HepG2 (cell line): ENCODE measurements around the gene DNASE2. TPM values are rescaled to one million over a fixed set of nuclear protein-coding genes. Genes with fewer than 3 reads are reported as not detected.

Experiments
- ARID3A ChIP-seq: IDR thresholded peaks from 2 replicates; pipeline ENCODE4 v1.6.1; 2012; ENCODE audit warnings: low read depth, low read length, improper control_type of control experiment
- ATF7-NPFF ChIP-seq: sonication (generic); formaldehyde crosslinking; IDR thresholded peaks from 2 replicates; pipeline ENCODE4 v1.8.1; 2023; ENCODE audit warnings: mild to moderate bottlenecking, low read depth, missing genetic modification reagents, moderate library complexity
- BATF2 ChIP-seq: sonication (generic); formaldehyde crosslinking; IDR thresholded peaks from 2 replicates; pipeline ENCODE4 v1.8.0; 2022; ENCODE audit warnings: mild to moderate bottlenecking, missing genetic modification reagents, moderate library complexity
- CBX5 ChIP-seq: sonication (generic); formaldehyde crosslinking; IDR thresholded peaks from 2 replicates; pipeline ENCODE4 v1.4.0; 2020; ENCODE audit warnings: missing genetic modification reagents, borderline replicate concordance
- GPBP1L1 ChIP-seq: sonication (generic); formaldehyde crosslinking; IDR thresholded peaks from 2 replicates; pipeline ENCODE4 v1.5.0; 2020; ENCODE audit warnings: mild to moderate bottlenecking, missing genetic modification reagents
- MAFF ChIP-seq: IDR thresholded peaks from 2 replicates; pipeline ENCODE4 v1.6.1; 2011; ENCODE audit warnings: low read depth, low read length, improper control_type of control experiment
- MLLT10 ChIP-seq: sonication (generic); formaldehyde crosslinking; IDR thresholded peaks from 2 replicates; pipeline ENCODE4 v1.4.0; 2020; ENCODE audit warnings: missing genetic modification reagents
- MXD4 ChIP-seq: IDR thresholded peaks from 2 replicates; pipeline ENCODE4 v1.6.1; 2016; ENCODE audit warnings: mild to moderate bottlenecking, missing biosample characterization, missing genetic modification reagents
- MXI1 ChIP-seq: IDR thresholded peaks from 3 replicates; pipeline ENCODE4 v1.6.1; 2012; ENCODE audit warnings: low read depth, low read length, inconsistent platforms, borderline replicate concordance
- MYNN ChIP-seq: sonication (generic); formaldehyde crosslinking; IDR thresholded peaks from 2 replicates; pipeline ENCODE4 v1.4.0; 2020; ENCODE audit warnings: mild to moderate bottlenecking, low read depth, missing genetic modification reagents
- NRL ChIP-seq: sonication (generic); formaldehyde crosslinking; IDR thresholded peaks from 2 replicates; pipeline ENCODE4 v1.5.0; 2020; ENCODE audit warnings: missing genetic modification reagents, mild to moderate bottlenecking, moderate library complexity, borderline replicate concordance
- PHF8 ChIP-seq: sonication (generic); formaldehyde crosslinking; IDR thresholded peaks from 2 replicates; pipeline ENCODE4 v1.5.0; 2020; ENCODE audit warnings: missing genetic modification reagents
- PPARG ChIP-seq: conservative IDR thresholded peaks from 2 replicates; pipeline ENCODE4 v1.6.1; 2016; ENCODE audit warnings: missing biosample characterization, missing genetic modification reagents
- THAP11 ChIP-seq: IDR thresholded peaks from 2 replicates; pipeline ENCODE4 v1.6.1; 2016; ENCODE audit warnings: missing biosample characterization, missing genetic modification reagents
- YY1 ChIP-seq: IDR thresholded peaks from 2 replicates; pipeline ENCODE4 v1.6.1; 2011; ENCODE audit warnings: low read length, low read depth, moderate library complexity, mild to moderate bottlenecking; ENCODE audit not compliant: insufficient read depth, insufficient replicate concordance
- ZNF720 ChIP-seq: sonication (generic); formaldehyde crosslinking; IDR thresholded peaks from 2 replicates; pipeline ENCODE4 v1.4.0; 2020; ENCODE audit warnings: missing genetic modification reagents
- ZNF777 ChIP-seq: sonication (generic); formaldehyde crosslinking; IDR thresholded peaks from 2 replicates; pipeline ENCODE4 v1.4.0; 2020; ENCODE audit warnings: missing genetic modification reagents
- ZSCAN21 ChIP-seq: sonication (generic); formaldehyde crosslinking; IDR thresholded peaks from 2 replicates; pipeline ENCODE4 v1.8.0; 2022; ENCODE audit warnings: mild to moderate bottlenecking, missing genetic modification reagents, moderate library complexity, borderline replicate concordance
- polyA plus RNA-seq, 8 experiments: library from polyadenylated mRNA; depleted of rRNA in 3 of 8; stranded (reverse) in 7 of 8; unstranded in 1 of 8; fragments of >200 nt; fragmentation: Illumina TruSeq in 4 of 8; extraction: Trizol in 4 of 8; gene quantifications; 2 replicates each; pipeline versions ENCODE4 v1.2.1 to v1.2.3, GENCODE V29; 2011 to 2016; ENCODE audit warnings: low read depth in 4 of 8, missing spikeins in 1 of 8, mixed read lengths in 1 of 8; ENCODE audit not compliant: insufficient read depth in 1 of 8
- total RNA-seq, 5 experiments: library from RNA; depleted of rRNA; stranded (reverse); fragments of >200 nt; fragmentation: Illumina TruSeq; extraction: Trizol; gene quantifications; 2 replicates each; pipeline ENCODE4 v1.2.3, GENCODE V29; 2016; ENCODE audit warnings: low read depth in 1 of 5
- TF ChIP-seq, protein P1 (sequence below): sonication (generic); formaldehyde crosslinking; IDR thresholded peaks from 2 replicates; pipeline ENCODE4 v1.4.0; 2020; ENCODE audit warnings: missing genetic modification reagents
- TF ChIP-seq, protein P2 (sequence below): sonication (generic); formaldehyde crosslinking; IDR thresholded peaks from 2 replicates; pipeline ENCODE4 v1.8.0; 2022; ENCODE audit warnings: mild to moderate bottlenecking, missing genetic modification reagents

The DNASE2 gene
- total and polyA plus RNA-seq, 2 of the 13 experiments (the other 11 are each of a cell fraction or from before 2014, with no cell fraction given) = 7.5 to 16.2 TPM

DNA sequence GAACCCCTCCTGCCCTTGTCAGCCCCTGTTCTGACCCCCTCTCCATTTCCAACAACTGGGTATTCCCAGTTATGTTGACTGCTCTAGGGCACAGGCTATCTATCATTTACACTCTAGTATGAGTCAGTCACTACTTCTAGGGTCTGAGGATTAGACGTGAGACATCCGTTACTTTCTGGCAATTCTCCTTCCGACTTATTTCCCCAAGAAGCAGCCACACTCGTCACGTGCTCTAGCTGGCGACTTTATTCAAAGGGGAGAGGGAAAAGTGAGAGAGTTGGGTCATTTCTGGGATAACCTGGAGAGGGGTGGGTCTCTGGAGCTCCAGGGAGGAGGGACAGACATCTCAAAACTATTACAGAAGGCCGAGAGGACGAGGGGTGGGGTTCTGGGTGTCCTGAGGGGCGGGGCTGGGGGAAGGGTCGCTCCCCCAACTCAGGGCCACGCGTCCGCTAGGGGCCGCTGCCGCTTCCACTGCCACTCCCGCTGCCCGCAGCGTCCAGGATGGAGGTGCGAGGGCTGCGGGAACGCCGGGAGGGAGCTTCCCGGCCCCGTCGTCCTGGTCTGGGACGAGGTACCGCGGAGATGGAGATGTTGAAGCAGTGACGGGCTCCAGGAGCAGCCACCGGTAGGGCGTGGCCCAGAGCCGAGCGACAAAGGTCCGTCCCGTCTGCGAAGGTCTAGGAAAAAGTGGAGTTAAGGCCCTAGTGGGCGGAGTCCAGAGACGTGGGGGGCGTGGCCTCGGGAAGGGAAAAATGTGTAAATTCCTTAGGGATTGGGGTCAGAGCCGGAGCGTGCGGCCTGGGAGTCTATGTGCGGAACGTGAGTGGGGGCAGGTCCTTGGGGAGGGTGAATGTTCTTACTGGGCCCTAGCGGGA lies 55.8 kb downstream of the DNASE2 start (continued):
- no peak for TF ChIP-seq GPBP1L1 (CRISPR knock-in tag)
- peak; percentile 70; the same call in 1 of the 2 replicates for TF ChIP-seq PPARG
- TF ChIP-seq YY1 = peak; percentile 24
- TF ChIP-seq MLLT10 (CRISPR knock-in tag) = no peak
- peak; percentile 51 for TF ChIP-seq PHF8 (CRISPR knock-in tag)
- TF ChIP-seq ZSCAN21 (CRISPR knock-in tag) = peak; percentile 46; the same call in 1 of the 2 replicates
- TF ChIP-seq ZNF777 (CRISPR knock-in tag) = peak; percentile 100
- TF ChIP-seq ZNF720 (CRISPR knock-in tag) = no peak
- TF ChIP-seq MXD4 (CRISPR knock-in tag) = 0 out of 2 replicates have a peak, but pooled peaks have one; percentile 46
- TF ChIP-seq MYNN (CRISPR knock-in tag) = no peak
- TF ChIP-seq BATF2 = no peak
- 0 out of 2 replicates have a peak, but pooled peaks have one; percentile 47 for TF ChIP-seq CBX5 (CRISPR knock-in tag)
- TF ChIP-seq MXI1 = 0 out of 3 replicates have a peak, but pooled peaks have one; percentile 17
- TF ChIP-seq ATF7-NPFF (CRISPR knock-in tag) = no peak
- TF ChIP-seq, protein P1, sequence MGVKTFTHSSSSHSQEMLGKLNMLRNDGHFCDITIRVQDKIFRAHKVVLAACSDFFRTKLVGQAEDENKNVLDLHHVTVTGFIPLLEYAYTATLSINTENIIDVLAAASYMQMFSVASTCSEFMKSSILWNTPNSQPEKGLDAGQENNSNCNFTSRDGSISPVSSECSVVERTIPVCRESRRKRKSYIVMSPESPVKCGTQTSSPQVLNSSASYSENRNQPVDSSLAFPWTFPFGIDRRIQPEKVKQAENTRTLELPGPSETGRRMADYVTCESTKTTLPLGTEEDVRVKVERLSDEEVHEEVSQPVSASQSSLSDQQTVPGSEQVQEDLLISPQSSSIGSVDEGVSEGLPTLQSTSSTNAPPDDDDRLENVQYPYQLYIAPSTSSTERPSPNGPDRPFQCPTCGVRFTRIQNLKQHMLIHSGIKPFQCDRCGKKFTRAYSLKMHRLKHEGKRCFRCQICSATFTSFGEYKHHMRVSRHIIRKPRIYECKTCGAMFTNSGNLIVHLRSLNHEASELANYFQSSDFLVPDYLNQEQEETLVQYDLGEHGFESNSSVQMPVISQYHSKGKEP = no peak
- no peak for TF ChIP-seq ARID3A
- 0 out of 2 replicates have a peak, but pooled peaks have one; percentile 42 for TF ChIP-seq THAP11
- peak; percentile 57; the same call in 1 of the 2 replicates for TF ChIP-seq NRL (CRISPR knock-in tag)
- TF ChIP-seq, protein P2, sequence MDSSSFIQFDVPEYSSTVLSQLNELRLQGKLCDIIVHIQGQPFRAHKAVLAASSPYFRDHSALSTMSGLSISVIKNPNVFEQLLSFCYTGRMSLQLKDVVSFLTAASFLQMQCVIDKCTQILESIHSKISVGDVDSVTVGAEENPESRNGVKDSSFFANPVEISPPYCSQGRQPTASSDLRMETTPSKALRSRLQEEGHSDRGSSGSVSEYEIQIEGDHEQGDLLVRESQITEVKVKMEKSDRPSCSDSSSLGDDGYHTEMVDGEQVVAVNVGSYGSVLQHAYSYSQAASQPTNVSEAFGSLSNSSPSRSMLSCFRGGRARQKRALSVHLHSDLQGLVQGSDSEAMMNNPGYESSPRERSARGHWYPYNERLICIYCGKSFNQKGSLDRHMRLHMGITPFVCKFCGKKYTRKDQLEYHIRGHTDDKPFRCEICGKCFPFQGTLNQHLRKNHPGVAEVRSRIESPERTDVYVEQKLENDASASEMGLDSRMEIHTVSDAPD (CRISPR knock-in tag) = no peak
- TF ChIP-seq MAFF = no peak
